RCC 7860 (cell line): Measurements from ENCODE around the gene CD300LB.
"Not testable (repeated sequence)": the region's sequence is repeated elsewhere in the genome, so short reads cannot be mapped to it uniquely, and the experiment has no call there.

Experiments used
- DNase-seq: peaks from one replicate; pipeline ENCODE4 v3.0.0-alpha.2; 2015; ENCODE audit warnings: low spot score
- FAIRE-seq: peaks from 2 replicates; lab custom pipeline; 2012; peaks lifted over from hg19 to GRCh38; lab: Jason Lieb, UNC

Gene CD300LB

GRCh38 chr17:74531231-74531761, at the start of gene CD300LB:
Gene CD300LB, minus strand, starts transcription at chr17:74531475. Its CDS starts 125 bp downstream, at chr17:74531350.
- FAIRE-seq: no peak
- no peak for DNase-seq

DNA sequence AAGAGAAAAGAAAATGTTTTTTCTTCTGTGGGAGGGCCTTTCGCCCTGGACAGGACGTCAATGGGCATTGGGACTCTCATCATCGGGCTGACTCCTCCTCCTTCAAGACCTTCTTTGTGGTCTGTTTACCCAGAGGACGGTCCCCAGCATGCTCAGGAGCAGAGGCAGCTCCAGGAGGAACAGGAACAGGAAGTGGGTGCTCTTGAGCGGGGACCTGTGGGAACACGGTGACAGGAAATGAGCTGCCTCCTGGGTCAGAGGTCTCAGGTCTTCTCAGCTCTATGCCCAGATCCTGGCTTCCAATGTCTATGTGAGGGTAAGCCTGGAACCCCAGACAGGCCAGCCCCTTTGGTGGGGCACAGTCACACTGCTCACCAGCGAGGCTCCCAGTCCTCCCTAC, 48.6 kb upstream of the CD300LB start:
- FAIRE-seq: no peak
- no peak for DNase-seq

DNA sequence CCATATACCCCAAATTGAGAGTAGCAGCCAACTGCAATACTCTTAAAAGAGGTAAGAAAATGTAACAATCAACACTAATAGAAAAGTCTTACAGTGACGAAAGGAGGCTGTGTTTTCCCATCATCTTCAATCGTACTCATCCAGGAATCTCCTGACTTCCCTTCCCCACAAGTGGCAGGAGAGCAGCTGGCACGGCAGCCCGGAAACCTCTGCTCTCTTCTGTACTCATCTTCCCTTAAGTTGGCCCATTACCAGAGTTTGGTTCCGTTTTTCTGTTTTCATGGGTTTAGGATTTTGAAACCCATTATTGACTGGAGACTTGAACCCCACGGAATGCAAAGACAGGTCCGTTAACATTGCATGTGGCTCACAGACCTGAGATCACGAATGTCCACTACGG, 47.7 kb upstream of the CD300LB start:
- DNase-seq (no peak), FAIRE-seq (no peak)

DNA sequence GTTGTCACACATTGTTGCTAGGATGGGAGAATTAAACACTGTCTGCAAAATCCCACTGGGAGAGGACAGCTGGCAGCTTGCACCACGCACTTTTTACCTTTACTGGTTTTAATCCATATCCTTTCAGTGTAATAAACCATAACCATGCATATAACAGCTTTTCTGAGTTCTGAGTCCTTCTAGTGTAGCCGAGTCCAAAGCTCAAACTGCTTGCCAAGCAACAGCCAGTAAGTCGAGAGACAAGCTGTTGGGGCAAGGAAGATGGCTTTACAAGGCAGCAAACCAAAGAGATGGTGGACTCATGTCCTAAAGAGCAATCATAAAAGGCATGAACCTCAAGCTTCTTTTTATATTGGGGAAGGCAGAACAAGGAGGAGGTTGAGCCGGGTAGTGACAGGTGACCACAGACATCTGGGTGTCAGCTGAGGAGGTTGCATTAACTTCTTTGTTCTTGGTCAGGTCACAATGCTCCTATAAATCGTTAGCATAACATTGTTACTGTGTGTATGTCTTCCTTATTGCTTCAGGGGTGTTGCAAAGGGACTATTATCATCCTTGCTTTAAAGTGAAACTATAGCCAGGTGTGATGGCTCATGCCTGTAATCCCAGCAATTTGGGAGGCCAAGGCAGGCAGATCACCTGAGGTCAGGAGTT, 43.3 kb upstream of the CD300LB start:
- DNase-seq (no peak), FAIRE-seq (no peak)

GRCh38 chr17:74573635-74574034, 42.4 kb upstream of the CD300LB start:
- DNase-seq, FAIRE-seq: not testable (repeated sequence)

DNA sequence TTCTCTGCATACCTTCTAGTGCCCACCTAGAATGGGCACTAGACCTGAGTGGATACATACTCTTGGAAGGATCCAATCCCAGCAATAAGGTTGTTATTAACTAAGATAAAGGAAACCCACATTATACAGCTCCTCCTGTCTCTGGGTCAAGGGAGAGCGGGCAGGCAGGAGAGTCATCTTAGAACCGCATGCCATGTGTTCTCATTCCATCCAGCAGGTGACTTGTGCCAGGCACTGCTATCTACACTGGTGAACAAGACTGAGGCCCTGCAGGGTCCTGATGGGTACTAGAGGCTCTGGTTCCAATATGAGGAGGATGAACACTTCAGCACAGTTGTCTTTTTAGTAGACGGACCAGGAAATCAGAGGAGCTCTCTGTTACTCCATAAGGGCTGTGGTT, 41.9 kb upstream of the CD300LB start:
- DNase-seq: no peak
- FAIRE-seq: no peak

GRCh38 chr17:74571621-74572270, 40.5 kb upstream of the CD300LB start:
- DNase-seq: no peak
- no peak for FAIRE-seq

DNA sequence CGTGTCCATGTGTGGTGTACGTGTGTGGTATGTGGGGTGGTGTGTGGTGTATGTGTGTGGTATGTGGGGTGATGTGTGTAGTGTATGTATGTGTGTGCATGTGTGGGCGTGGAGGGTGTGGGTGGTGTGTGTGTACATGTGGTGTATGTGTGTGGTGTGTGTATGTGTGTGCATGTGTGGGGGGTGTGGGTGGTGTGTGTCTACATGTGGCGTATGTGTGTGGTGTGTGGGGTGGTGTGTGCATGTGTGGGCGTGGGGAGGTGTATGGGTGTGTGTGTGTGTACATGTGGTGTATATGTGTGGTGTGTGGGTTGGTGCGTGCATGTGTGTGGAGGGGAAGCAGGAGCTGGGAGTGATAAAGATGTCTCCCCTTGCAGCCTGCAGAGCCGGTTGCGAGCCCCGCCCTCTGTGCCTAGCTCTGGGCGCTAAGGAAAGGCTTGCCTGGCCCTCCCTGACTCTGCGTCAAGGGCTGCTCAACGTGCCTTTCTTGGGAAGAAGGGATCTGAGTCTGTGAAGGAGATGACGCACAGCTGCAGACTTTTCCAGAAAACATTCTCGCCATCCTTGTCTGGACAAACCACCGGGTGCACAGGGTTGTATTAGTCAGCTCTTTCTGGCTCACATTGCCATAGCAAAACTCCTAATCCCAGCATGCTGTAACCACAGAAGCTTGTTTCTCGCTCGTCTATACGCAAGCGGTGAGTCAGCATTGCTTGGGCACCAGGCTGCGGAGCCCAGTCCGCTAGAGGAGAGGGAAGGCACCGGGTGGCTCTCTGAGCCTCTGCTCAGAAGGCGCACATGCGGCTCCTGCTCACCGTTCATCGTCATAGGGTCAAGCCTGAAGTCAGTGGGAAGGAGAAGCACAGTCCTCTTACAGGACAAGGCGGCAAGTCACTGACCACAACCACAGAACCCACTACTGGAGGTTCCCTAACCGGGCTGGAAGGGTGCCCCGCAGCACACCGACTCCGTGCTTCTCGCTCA, 38.0 kb upstream of the CD300LB start:
- FAIRE-seq (peak; percentile 94), DNase-seq (peak; percentile 95)

GRCh38 chr17:74568106-74568873, 37.0 kb upstream of the CD300LB start:
- no peak for DNase-seq
- FAIRE-seq: no peak

- no peak for FAIRE-seq
- no peak for DNase-seq
These were observed 36.1 kb upstream of the CD300LB start, which contains the start of gene CD300H for GRCh38 chr17:74567397-74567796. Gene CD300H, minus strand, starts transcription at chr17:74567509.

- DNase-seq (no peak), FAIRE-seq (no peak)
These were observed 35.0 kb upstream of the CD300LB start for GRCh38 chr17:74566132-74566753.

- FAIRE-seq (no peak), DNase-seq (no peak)
These were observed 33.9 kb upstream of the CD300LB start for GRCh38 chr17:74565126-74565525.

GRCh38 chr17:74563358-74563757, 32.1 kb upstream of the CD300LB start:
- FAIRE-seq (no peak), DNase-seq (no peak)

- DNase-seq (no peak), FAIRE-seq (no peak)
These were observed 30.3 kb upstream of the CD300LB start for GRCh38 chr17:74561586-74561985.

DNA sequence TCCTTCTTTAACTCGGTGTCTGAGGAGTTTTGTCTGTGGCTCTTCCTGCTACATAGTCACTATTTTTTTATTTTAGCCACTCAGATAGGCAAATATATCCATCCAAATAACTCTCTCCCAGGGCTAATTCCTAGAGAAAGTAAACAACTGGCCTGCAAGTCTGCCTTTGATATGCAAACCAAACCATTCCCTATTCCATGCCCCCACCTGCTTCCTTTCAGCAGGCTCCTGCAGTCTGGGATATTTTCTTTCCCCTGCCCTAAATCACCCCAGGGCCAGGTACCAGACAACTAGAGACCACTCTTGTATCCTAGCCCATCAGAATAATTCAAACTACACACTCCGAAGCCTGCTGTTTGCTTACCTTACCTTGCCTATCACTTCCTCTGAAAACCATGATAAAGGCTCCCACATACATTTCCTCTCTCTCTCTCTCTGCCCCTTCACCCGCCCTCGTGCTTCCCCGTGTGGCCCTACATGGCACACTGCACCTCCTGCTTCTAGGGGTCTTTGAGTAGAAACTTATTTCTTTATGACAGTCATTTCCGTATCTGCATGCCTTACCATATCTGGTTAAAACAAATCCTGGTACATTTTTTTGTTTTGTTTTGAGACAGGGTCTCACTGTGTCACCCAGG, 27.7 kb upstream of the CD300LB start:
- DNase-seq (no peak), FAIRE-seq (no peak)

DNA sequence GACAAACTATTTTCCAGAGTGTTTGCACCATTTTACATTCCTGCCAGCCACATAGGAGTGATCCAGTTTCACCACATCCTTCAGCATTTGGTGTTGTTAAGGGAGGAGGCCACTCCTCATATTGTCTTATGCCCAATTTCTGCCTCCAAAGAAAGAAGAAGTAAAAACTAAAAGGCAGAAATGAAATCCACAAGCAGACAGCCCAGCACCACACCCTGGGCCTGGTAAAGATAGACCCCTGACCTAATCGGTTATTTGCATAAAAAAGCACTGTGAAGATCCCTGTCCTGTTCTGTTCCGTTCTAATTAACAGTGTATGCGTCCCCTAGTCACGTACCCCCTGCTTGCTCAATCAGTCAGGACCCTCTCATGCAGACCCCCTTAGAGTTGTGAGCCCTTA, 27.1 kb upstream of the CD300LB start:
- FAIRE-seq, DNase-seq: not testable (repeated sequence)

- DNase-seq: no peak
- no peak for FAIRE-seq
These were observed 24.2 kb upstream of the CD300LB start for GRCh38 chr17:74555427-74555940.

DNA sequence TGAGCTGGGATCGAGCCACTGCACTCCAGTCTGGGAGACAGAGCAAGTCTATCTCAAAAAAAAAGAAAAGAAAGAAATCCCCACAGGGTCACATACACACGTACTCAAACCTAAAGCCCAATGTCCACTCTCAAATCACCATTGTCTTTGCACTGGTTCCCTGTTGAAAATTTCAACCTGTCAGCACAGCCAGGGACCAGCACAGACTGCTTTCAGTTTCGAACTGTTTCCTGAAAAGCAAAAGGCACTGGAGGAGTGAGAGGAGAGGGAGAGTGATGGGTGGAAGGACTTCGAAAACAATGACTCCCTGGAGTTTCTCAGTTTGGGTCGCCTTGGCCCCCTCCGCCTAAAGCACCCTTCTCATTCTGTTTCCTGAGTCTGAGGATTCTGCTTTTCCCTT, 23.6 kb upstream of the CD300LB start:
- FAIRE-seq (no peak), DNase-seq (no peak)

- FAIRE-seq (no peak), DNase-seq (no peak)
These were observed 20.8 kb upstream of the CD300LB start for GRCh38 chr17:74552037-74552436.
